Stimulated activated naive B cell treated with anti-CD40 and anti-IgM and Interleukin-4, amounts not matched to agents 10 μg/mL and 1 μg/mL and 100 μg/mL, for 72 hours (primary cell): ENCODE data around the gene ANGPTL7.
"Not testable (repeated sequence)": the region's sequence is repeated elsewhere in the genome, so short reads cannot be mapped to it uniquely, and the experiment has no call there.

ENCODE experiments used
- ATAC-seq, 2 donors: fragments of 150-1000 bp; cut with Tn5 transposase; replicated peaks; 2 replicates each; pipeline ENCODE4 v1.10.0; 2021; ENCODE audit warnings: moderate library complexity in 1 of 2
- DNase-seq: peaks from one replicate; pipeline ENCODE4 v3.0.0; 2021
- H3K27ac Mint-ChIP-seq: one replicate; pipeline ENCODE4 v1.8.0; 2022; ENCODE audit warnings: mild to moderate bottlenecking, mixed read lengths
- H3K27me3 Mint-ChIP-seq, 2 donors: one replicate each; pipeline ENCODE4 v1.8.0; 2022; ENCODE audit warnings: mixed read lengths in 2 of 2
- H3K36me3 Mint-ChIP-seq, 2 donors: one replicate each; pipeline ENCODE4 v1.8.0; 2022; ENCODE audit warnings: mixed read lengths in 2 of 2, mild to moderate bottlenecking in 1 of 2
- H3K4me1 Mint-ChIP-seq, 2 donors: one replicate each; pipeline ENCODE4 v1.8.0; 2022; ENCODE audit warnings: mixed read lengths in 2 of 2, mild to moderate bottlenecking in 1 of 2
- H3K4me3 Mint-ChIP-seq, 2 donors: one replicate each; pipeline ENCODE4 v1.8.0; 2022; ENCODE audit warnings: mild to moderate bottlenecking in 2 of 2, mixed read lengths in 2 of 2, moderate library complexity in 1 of 2
- H3K9me3 Mint-ChIP-seq, 2 donors: one replicate each; pipeline ENCODE4 v1.8.0; 2022; ENCODE audit warnings: mixed read lengths in 2 of 2, mild to moderate bottlenecking in 1 of 2

Gene ANGPTL7

DNA sequence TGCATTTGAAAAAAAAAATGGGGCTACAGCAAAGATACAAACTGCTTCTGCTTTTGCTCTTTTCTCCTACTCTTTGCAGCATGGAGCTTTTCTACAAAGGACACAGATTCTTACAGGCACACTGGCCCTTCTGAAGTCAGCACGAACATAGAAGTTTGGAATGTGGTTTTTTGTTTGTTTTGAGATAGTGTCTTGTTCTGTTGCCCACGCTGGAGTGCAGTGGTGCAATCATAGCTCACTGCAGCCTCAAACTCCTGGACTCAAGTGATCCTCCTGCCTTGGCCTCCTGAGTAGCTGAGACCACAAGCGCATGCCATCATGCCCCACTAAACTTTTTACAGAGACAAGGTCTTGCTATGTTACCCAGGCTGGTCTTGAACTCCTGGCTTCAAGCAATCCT, 9.4 kb upstream of the ANGPTL7 start:
- H3K36me3 Mint-ChIP-seq: peaks cover 28 to 35% of the 10 kb centered on the region in 2 donors
- H3K27ac Mint-ChIP-seq, DNase-seq, H3K4me1 Mint-ChIP-seq, H3K9me3 Mint-ChIP-seq, ATAC-seq, H3K27me3 Mint-ChIP-seq, H3K4me3 Mint-ChIP-seq: not testable (repeated sequence)

DNA sequence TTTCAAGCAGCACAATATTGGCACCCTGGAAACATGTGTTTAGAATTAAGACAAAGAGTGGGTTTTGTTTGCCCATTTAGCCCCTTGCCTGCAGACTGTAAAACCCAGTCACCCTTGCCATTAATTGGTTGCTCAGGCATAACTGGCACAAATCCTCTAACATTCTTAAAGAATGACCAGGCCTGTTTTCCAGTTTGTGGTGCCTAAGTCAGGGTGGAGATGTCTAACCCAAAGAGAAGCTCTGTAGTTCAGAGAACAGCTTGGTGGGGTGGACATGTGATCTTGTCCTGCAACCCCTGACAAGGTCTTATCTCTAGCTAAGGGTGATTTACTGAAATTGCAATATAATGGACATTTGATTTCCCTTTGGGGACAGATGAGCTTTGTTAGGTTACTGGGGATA, 8.8 kb upstream of the ANGPTL7 start:
- no peak for DNase-seq
- H3K27me3 Mint-ChIP-seq: no peaks in the 10 kb centered on the region
- H3K27ac Mint-ChIP-seq: no peak overlapping the region
- no peaks in the 10 kb centered on the region for H3K9me3 Mint-ChIP-seq
- H3K4me3 Mint-ChIP-seq: no peak overlapping the region
- no peaks in the 10 kb centered on the region for H3K4me1 Mint-ChIP-seq
- no peak for ATAC-seq
- peaks cover 33 to 40% of the 10 kb centered on the region in 2 donors for H3K36me3 Mint-ChIP-seq

DNA sequence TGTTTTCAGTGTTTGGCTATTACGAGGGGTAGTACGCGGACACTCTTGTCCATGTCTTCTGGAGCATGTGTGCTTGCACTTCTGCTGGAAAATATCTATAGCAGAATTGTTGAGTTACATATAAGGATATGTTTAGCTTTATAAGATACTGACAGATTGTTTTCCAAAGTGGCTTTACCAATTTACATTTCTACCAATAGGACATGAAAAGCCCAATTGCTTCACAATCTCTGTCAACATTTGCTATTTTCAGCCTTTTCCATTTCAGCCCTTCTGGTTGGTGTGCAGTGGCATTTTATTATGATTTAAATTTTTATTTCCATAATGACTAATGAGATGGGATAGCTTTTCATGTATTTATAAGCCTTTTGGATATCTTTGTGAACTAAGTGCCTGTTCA, 6.3 kb upstream of the ANGPTL7 start:
- Mint-ChIP-seq H3K27me3 (no peaks in the 10 kb centered on the region), H3K4me1 (no peaks in the 10 kb centered on the region), H3K36me3 (peaks cover 27 to 35% of the 10 kb centered on the region in 2 donors), H3K9me3 (no peaks in the 10 kb centered on the region), H3K27ac (no peak overlapping the region), H3K4me3 (no peak overlapping the region)
- DNase-seq: no peak
- no peak for ATAC-seq

DNA sequence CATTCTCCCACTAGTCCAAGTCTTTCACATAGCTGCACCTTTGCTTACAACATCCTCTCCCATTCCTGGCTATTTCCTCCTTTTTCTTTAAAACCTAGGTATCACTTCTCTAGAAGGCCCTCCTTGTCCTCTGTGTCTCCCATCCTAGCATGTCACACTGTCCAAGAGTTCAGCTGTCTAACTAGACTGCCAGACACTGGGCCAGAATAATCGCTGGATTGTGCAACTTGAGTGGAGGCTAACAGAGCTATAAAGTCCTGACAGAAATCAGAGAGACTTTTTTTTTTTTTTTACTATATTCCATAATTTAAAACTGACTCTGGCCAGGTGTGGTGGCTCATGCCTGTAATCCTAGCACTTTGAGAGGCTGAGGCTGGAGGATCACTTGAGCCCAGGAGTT, 4.2 kb upstream of the ANGPTL7 start:
- Mint-ChIP-seq H3K36me3 (peaks cover 21 to 28% of the 10 kb centered on the region in 2 donors), H3K27me3 (no peaks in the 10 kb centered on the region), H3K9me3 (no peaks in the 10 kb centered on the region), H3K4me1 (no peaks in the 10 kb centered on the region), H3K4me3 (no peak overlapping the region), H3K27ac (no peak overlapping the region)
- DNase-seq (no peak), ATAC-seq (no peak)

DNA sequence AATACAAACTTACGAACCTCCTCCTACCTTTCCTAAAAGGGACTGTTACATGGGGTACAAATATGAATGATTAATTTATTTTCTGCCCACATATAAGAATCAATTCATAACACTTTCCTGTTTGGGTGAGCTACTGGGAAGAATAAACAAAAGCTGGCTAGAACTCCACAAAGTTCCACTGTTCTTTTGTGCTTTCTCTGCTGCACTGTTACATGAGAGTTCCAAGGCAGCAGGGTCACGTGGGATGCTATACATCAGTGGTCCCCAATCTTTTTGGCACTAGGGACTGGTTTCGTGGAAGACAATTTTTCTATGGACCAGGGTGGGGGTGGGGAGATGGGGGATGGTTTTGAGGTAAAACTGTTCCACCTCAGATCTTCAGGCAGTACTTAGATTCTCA, 2.2 kb upstream of the ANGPTL7 start:
- H3K4me1 Mint-ChIP-seq: no peaks in the 10 kb centered on the region
- ATAC-seq: no peak
- no peak for DNase-seq
- no peaks in the 10 kb centered on the region for H3K9me3 Mint-ChIP-seq
- peaks cover 22 to 29% of the 10 kb centered on the region in 2 donors for H3K36me3 Mint-ChIP-seq
- no peak overlapping the region for H3K4me3 Mint-ChIP-seq
- no peaks in the 10 kb centered on the region for H3K27me3 Mint-ChIP-seq
- no peak overlapping the region for H3K27ac Mint-ChIP-seq

DNA sequence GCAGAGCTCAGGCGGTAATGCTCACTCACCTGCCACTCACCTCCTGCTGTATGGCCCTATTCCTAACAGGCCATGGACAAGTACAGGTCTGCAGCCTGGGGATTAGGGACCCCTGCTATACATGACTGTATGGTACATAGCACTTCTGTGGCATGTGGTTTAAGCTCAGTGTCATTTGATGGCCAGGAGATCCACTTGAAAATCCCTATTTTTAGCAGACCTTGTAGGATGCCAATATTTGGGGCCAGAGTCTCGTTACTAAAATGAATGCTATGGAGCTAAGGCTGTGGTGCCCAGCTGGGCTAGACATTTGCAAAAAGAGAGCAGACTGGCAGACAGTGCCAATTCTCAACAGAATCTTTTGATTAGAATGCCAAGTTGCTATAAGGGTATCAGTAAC, 1.7 kb upstream of the ANGPTL7 start:
- Mint-ChIP-seq H3K36me3 (peaks cover 24 to 33% of the 10 kb centered on the region in 2 donors), H3K4me1 (no peaks in the 10 kb centered on the region), H3K9me3 (no peaks in the 10 kb centered on the region), H3K27me3 (no peaks in the 10 kb centered on the region), H3K27ac (no peak overlapping the region), H3K4me3 (no peak overlapping the region)
- no peak for ATAC-seq
- DNase-seq: no peak

DNA sequence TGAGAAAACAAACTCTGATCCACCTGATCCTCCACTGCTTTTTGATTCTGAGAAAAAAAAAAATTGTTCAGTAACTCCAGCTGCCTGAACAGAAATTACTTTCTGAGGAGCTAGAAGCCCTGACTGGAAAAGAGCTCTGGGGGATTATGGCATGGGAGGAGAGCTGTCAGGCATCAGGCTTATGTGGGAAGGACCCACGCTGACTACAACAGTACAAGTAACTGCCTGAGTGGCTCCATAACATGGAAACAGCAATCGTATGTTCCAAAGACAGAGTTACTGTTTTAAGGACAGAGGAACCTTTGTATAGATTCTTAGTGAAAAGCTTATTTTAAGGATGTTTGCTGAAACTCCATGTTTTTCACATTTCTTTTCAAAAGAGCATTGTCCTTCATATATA, 1.2 kb upstream of the ANGPTL7 start:
- DNase-seq (no peak), ATAC-seq (no peak)
- H3K4me1 Mint-ChIP-seq: no peaks in the 10 kb centered on the region
- H3K36me3 Mint-ChIP-seq: peaks cover 26 to 37% of the 10 kb centered on the region in 2 donors
- H3K27me3 Mint-ChIP-seq: no peaks in the 10 kb centered on the region
- H3K9me3 Mint-ChIP-seq: no peaks in the 10 kb centered on the region
- no peak overlapping the region for H3K4me3 Mint-ChIP-seq
- H3K27ac Mint-ChIP-seq: no peak overlapping the region

DNA sequence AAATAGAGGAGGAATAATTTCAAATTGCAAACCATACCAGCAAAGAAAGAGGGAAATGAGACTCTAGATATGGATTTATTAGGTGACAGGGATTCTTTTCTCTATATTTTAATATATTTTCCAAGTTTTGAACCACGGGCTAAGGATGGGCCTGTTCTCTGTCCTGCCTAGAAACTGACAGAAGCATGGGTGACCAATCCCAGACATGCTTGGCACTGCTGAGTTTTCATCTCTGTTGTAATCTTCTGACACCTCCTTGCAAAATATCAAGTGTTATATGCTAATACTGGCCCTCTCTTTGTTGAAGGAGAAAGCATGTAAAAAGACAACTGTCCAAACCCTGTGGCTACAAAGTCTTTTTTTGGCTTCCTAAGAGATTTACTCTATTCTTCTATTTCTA, 774 bp upstream of the ANGPTL7 start:
- Mint-ChIP-seq H3K4me3 (no peak overlapping the region), H3K36me3 (peaks cover 26 to 39% of the 10 kb centered on the region in 2 donors), H3K27me3 (no peaks in the 10 kb centered on the region), H3K9me3 (no peaks in the 10 kb centered on the region), H3K4me1 (no peaks in the 10 kb centered on the region), H3K27ac (no peak overlapping the region)
- ATAC-seq (no peak), DNase-seq (no peak)

DNA sequence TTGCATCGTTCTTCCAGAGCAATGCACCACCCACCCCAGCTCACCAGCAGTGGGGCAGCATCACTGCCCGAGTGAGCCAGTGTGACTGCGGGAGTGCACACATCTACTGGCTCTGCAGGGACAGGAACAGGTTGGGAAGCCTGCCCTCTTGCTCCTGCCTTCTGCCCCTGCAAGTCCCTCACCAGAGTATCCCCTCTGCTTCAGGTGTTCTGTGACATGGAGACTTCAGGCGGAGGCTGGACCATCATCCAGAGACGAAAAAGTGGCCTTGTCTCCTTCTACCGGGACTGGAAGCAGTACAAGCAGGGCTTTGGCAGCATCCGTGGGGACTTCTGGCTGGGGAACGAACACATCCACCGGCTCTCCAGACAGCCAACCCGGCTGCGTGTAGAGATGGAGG, 4.2 kb downstream of the ANGPTL7 start:
- Mint-ChIP-seq H3K27ac (no peak overlapping the region), H3K27me3 (no peaks in the 10 kb centered on the region), H3K4me1 (no peaks in the 10 kb centered on the region), H3K4me3 (no peak overlapping the region), H3K9me3 (no peaks in the 10 kb centered on the region), H3K36me3 (peaks cover 46 to 67% of the 10 kb centered on the region in 2 donors)
- no peak for DNase-seq
- no peak for ATAC-seq

DNA sequence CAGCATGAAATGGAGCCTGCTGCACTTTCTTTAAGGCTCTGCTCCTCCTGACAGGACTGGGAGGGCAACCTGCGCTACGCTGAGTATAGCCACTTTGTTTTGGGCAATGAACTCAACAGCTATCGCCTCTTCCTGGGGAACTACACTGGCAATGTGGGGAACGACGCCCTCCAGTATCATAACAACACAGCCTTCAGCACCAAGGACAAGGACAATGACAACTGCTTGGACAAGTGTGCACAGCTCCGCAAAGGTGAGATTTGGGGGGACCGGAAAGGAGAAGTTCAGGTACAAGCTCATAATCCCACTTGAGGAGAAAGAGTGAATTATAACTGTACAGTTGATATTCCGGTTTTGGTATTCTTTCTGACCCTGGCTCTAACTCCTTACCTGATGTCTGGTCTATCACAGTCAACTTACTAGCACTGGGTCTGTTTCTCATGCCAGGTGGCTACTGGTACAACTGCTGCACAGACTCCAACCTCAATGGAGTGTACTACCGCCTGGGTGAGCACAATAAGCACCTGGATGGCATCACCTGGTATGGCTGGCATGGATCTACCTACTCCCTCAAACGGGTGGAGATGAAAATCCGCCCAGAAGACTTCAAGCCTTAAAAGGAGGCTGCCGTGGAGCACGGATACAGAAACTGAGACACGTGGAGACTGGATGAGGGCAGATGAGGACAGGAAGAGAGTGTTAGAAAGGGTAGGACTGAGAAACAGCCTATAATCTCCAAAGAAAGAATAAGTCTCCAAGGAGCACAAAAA, 5.4 kb downstream of the ANGPTL7 start:
- no peak for ATAC-seq
- Mint-ChIP-seq H3K4me1 (no peaks in the 10 kb centered on the region), H3K4me3 (no peak overlapping the region), H3K36me3 (peaks cover 51 to 69% of the 10 kb centered on the region in 2 donors), H3K27me3 (no peaks in the 10 kb centered on the region), H3K9me3 (no peaks in the 10 kb centered on the region), H3K27ac (no peak overlapping the region)
- DNase-seq: no peak

DNA sequence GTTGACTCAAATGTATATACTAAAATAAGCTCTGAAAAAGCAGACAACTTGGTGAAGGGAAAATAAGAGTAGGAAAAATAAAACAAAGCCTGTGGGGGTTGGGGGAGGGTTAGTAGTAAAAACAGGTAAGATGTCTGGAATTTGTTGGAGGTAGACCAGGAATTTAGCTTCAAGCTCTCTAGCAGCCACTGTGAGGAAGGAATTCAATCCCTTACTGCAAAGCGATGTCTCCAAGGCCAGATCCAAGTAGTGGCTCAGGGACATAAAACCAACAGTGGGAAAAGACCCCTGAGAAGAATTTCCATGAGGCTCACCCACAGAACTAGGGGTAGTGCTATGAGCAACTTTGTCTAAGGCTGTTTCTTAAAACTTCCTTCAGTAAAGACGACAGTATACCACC, 7.8 kb downstream of the ANGPTL7 start:
- Mint-ChIP-seq H3K4me3 (no peak overlapping the region), H3K36me3 (peaks cover 45 to 64% of the 10 kb centered on the region in 2 donors), H3K4me1 (no peaks in the 10 kb centered on the region), H3K27me3 (no peaks in the 10 kb centered on the region), H3K9me3 (no peaks in the 10 kb centered on the region), H3K27ac (no peak overlapping the region)
- ATAC-seq: no peak
- no peak for DNase-seq

DNA sequence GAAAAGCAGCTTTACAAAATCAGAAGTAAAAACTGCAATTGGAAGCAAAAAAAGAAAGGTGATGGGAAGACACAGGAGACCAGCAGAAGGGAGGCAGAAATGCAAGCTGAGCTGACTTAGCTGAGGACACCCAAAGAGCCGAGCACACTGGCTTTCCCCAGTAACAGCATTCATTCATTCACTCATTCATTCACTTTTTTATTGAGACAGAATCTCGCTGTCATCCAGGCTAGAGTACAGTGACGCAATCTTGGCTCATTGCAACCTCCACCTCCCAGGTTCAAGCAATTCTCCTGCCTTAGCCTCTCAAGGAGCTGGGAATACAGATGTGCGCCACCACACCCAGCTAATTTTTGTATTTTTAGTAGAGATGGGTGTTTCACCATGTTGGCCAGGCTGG, 8.2 kb downstream of the ANGPTL7 start:
- H3K36me3 Mint-ChIP-seq: peaks cover 41 to 60% of the 10 kb centered on the region in 2 donors
- H3K4me3 Mint-ChIP-seq: no peak overlapping the region
- H3K27ac Mint-ChIP-seq: no peak overlapping the region
- H3K9me3 Mint-ChIP-seq: no peaks in the 10 kb centered on the region
- H3K4me1 Mint-ChIP-seq: no peaks in the 10 kb centered on the region
- ATAC-seq (no peak), DNase-seq (no peak)
- no peaks in the 10 kb centered on the region for H3K27me3 Mint-ChIP-seq

DNA sequence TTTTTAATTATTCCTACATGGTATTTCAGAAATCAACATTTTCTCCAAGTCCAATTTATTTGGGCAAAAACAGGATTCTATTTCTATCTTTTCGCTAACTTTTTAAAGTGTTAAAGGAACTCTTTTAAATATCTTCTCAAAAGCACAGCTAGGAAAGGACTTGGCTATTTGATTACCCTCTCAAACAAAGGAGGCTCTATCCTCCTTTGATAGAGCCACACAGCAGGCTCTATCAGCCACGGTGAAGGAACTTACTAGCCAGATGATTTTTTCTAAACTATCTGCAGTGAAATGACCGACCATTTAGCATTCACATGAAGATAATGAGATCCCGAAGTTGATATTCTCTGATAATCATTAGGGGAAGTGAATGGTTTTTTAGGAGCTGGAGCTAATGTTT, 9.1 kb downstream of the ANGPTL7 start:
- Mint-ChIP-seq H3K4me1 (no peaks in the 10 kb centered on the region), H3K27me3 (no peaks in the 10 kb centered on the region), H3K9me3 (no peaks in the 10 kb centered on the region), H3K27ac (no peak overlapping the region), H3K4me3 (no peak overlapping the region), H3K36me3 (peaks cover 43 to 61% of the 10 kb centered on the region in 2 donors)
- DNase-seq (no peak), ATAC-seq (no peak)

DNA sequence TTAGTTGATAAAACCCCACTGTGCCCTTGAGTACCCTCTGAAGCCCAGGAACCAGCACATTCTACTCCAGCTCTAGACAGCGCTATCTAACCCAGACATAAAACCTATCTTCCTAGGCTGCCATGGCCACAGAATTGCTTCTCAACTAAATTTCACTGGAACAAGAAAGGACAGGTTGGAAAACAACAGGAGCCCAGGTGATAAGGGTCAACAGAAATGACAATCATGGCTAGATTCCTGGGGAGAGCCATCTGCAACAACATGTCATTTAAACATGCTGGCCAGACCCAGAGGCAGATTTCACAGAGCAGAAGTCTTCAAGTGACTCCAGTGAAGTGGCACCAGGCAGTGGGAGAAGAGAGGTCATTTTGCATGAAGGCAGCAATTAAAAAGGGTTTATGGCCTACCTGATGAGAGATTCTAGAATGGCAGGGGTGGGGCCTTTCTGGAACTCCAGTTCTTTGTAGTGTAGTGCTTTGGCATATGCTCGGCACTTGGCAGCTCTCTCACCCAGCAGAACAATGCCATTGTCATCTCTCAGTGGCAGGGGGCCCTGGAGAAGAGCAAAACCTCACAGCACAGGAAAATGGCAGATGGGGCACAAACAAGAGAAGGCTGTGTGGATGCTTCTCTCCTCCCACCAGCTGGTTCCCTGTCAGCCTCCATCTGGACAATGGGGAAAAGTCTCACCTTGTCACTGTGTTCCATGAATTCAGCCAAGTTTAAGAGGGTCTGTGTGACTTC, 9.9 kb downstream of the ANGPTL7 start:
- H3K36me3 Mint-ChIP-seq: peaks cover 48 to 60% of the 10 kb centered on the region in 2 donors
- H3K4me1 Mint-ChIP-seq: no peaks in the 10 kb centered on the region
- no peak for ATAC-seq
- H3K27ac Mint-ChIP-seq: no peak overlapping the region
- no peak for DNase-seq
- H3K27me3 Mint-ChIP-seq: no peaks in the 10 kb centered on the region
- no peak overlapping the region for H3K4me3 Mint-ChIP-seq
- H3K9me3 Mint-ChIP-seq: no peaks in the 10 kb centered on the region
